K562 (cell line): ENCODE data around the gene COMMD1. TPM values are rescaled to one million over a fixed set of nuclear protein-coding genes. Genes with fewer than 3 reads are reported as not detected.

Source experiments
- ATAC-seq: fragments of 200-7000 bp; cut with Tn5 transposase; 3 replicates; pipeline ENCODE4 v1.9.1; 2020; ENCODE audit warnings: moderate library complexity
- BruUV-seq: library from RNA; stranded (reverse); fragments of 400-500 nt; replicated peaks from 2 replicates; lab custom pipeline; 2021; lab: Mats Ljungman, UMichigan
- CTCF ChIA-PET: fragments of 300-600 bp; formaldehyde crosslinking; extraction: SDS; loops from one replicate; lab custom pipeline; 2021; ENCODE audit warnings: low intra/inter-chr PET ratio; lab: Yijun Ruan, JAX
- POLR2A ChIA-PET: fragments of 300-600, 350-650 bp; sonication (Branson Sonifier 250); formaldehyde crosslinking; extraction: SDS; loops from one replicate; lab custom pipeline; 2021; ENCODE audit warnings: antibody characterized with exemption, inconsistent platforms; lab: Yijun Ruan, JAX
- DNase-seq, 4 experiments: peaks; one replicate each; pipeline versions ENCODE4 v3.0.0 to v3.0.0-alpha.2; 2011 to 2018; ENCODE audit warnings: low spot score in 3 of 4, mixed read lengths in 3 of 4; ENCODE audit errors: extremely low read depth in 1 of 4
- FAIRE-seq: peaks from 2 replicates; lab custom pipeline; 2011; peaks lifted over from hg19 to GRCh38; lab: Jason Lieb, UNC
- H2AFZ ChIP-seq: 2 replicates; pipeline ENCODE4 v1.6.0; 2011; ENCODE audit warnings: low read depth, low read length, control low read depth, inconsistent platforms
- H3K27ac ChIP-seq: fragments of 200-600 bp; 3 replicates; pipeline ENCODE4 v1.8.0; 2011; ENCODE audit warnings: low read depth, mild to moderate bottlenecking, control low read depth, inconsistent platforms, low read length, moderate library complexity, mixed read lengths; ENCODE audit errors: extremely low read depth
- H3K27me3 ChIP-seq, 2 experiments: fragments of 300-600 bp in 1 of 2; 2 replicates in 1 of 2; 3 replicates in 1 of 2; pipeline versions ENCODE4 v1.6.0 to v1.8.0; 2011; ENCODE audit warnings: inconsistent platforms in 2 of 2, low read length in 2 of 2, mild to moderate bottlenecking in 1 of 2, mixed read lengths in 1 of 2, moderate library complexity in 1 of 2; ENCODE audit not compliant: control insufficient read depth in 2 of 2, insufficient read depth in 2 of 2
- H3K36me3 ChIP-seq: fragments of 300-600 bp; 3 replicates; pipeline ENCODE4 v1.8.0; 2011; ENCODE audit warnings: mild to moderate bottlenecking, low read length, inconsistent platforms; ENCODE audit not compliant: control insufficient read depth, insufficient read depth
- H3K4me1 ChIP-seq, 2 experiments: fragments of 200-600 bp in 1 of 2; replicated peaks in 1 of 2; 2 replicates in 1 of 2; 3 replicates in 1 of 2; pipeline versions ENCODE4 v1.5.1 to v1.8.0; 2011; ENCODE audit warnings: inconsistent platforms in 2 of 2, low read length in 2 of 2, mild to moderate bottlenecking in 1 of 2, mixed read lengths in 1 of 2, moderate library complexity in 1 of 2; ENCODE audit not compliant: control insufficient read depth in 2 of 2, insufficient read depth in 2 of 2
- H3K4me2 ChIP-seq: 2 replicates; pipeline ENCODE4 v1.6.1; 2011; ENCODE audit warnings: low read length, control low read depth, inconsistent platforms, mixed read lengths; ENCODE audit not compliant: insufficient read depth
- H3K4me3 ChIP-seq: fragments of 200-600 bp; sonication (generic), shearing (Covaris generic); 2 replicates; pipeline ENCODE4 v1.5.1; 2016; ENCODE audit warnings: control low read depth, inconsistent platforms
- H3K79me2 ChIP-seq: fragments of 200-600 bp; 3 replicates; pipeline ENCODE4 v1.8.0; 2011; ENCODE audit warnings: low read length, inconsistent platforms; ENCODE audit not compliant: control insufficient read depth, insufficient read depth
- H3K9ac ChIP-seq, 2 experiments: 2 replicates each; pipeline versions ENCODE4 v1.6.0 to v1.6.1; 2011; ENCODE audit warnings: low read depth in 2 of 2, low read length in 2 of 2, control low read depth in 1 of 2, inconsistent platforms in 1 of 2, mild to moderate bottlenecking in 1 of 2, mixed read lengths in 1 of 2; ENCODE audit not compliant: insufficient read depth in 1 of 2
- H3K9me1 ChIP-seq: one replicate; pipeline ENCODE4 v1.6.0; 2011; ENCODE audit warnings: inconsistent platforms, mild to moderate bottlenecking, low read length, moderate library complexity; ENCODE audit not compliant: control insufficient read depth, insufficient read depth
- H3K9me3 ChIP-seq: replicated peaks from 2 replicates; pipeline ENCODE4 v1.5.1; 2011; ENCODE audit warnings: low read depth, low read length, inconsistent platforms; ENCODE audit not compliant: control insufficient read depth, insufficient read depth
- H4K20me1 ChIP-seq: replicated peaks from 2 replicates; pipeline ENCODE4 v1.6.1; 2011; ENCODE audit warnings: low read length, inconsistent platforms, mixed read lengths; ENCODE audit not compliant: control insufficient read depth, insufficient read depth
- ATF4 ChIP-seq: fragments of 450-650 bp; formaldehyde crosslinking; IDR thresholded peaks from 2 replicates; pipeline ENCODE4 v1.4.0; 2022; ENCODE audit warnings: mild to moderate bottlenecking, moderate library complexity
- CTCF ChIP-seq, 3 experiments: IDR thresholded peaks in 2 of 3; conservative IDR thresholded peaks in 1 of 3; 2 replicates each; pipeline ENCODE4 v1.5.1; 2011 to 2012; ENCODE audit warnings: low read length in 3 of 3, mild to moderate bottlenecking in 3 of 3, control low read depth in 2 of 3, improper control_type of control experiment in 1 of 3, inconsistent platforms in 1 of 3, low read depth in 1 of 3, mixed read lengths in 1 of 3, moderate library complexity in 1 of 3; ENCODE audit not compliant: insufficient read depth in 2 of 3
- RAD21 ChIP-seq, 2 experiments: fragments of 250-450 bp in 1 of 2; fragments of 450-650 bp in 1 of 2; sonication (Bioruptor Pico) in 1 of 2; formaldehyde crosslinking in 1 of 2; IDR thresholded peaks in 1 of 2; conservative IDR thresholded peaks in 1 of 2; 2 replicates each; pipeline versions ENCODE4 v1.4.0 to v1.8.0; 2020 to 2022; ENCODE audit warnings: mild to moderate bottlenecking in 2 of 2, moderate library complexity in 1 of 2
- SMC3 ChIP-seq: conservative IDR thresholded peaks from 2 replicates; pipeline ENCODE4 v1.6.1; 2011; ENCODE audit warnings: low read depth, low read length, improper control_type of control experiment; ENCODE audit not compliant: insufficient read depth
- ZKSCAN3 ChIP-seq: fragments of 250-450 bp; sonication (Bioruptor Pico); IDR thresholded peaks from 2 replicates; pipeline ENCODE4 v1.4.0; 2020
- ZNF165 ChIP-seq: fragments of 250-450 bp; sonication (Bioruptor Pico); IDR thresholded peaks from 2 replicates; pipeline ENCODE4 v1.4.0; 2020; ENCODE audit warnings: borderline replicate concordance
- WGBS: fragments of 100-300 bp; shearing (Covaris generic); methylation state at CpG from one replicate; pipeline ENCODE4 v1.1.6; 2016; ENCODE audit warnings: low coverage, mixed read lengths; ENCODE audit not compliant: insufficient coverage; ENCODE audit errors: missing lambda C conversion rate; 5-methylcytosine and 5-hydroxymethylcytosine counted together
- in situ Hi-C: fragments of 300-500 bp; cut with MboI; formaldehyde crosslinking; loops from 4 replicates; pipeline ENCODE4 v1.15.0; 2018; ENCODE audit warnings: inconsistent platforms, mixed read lengths
- intact Hi-C: fragments of 100-400 bp; cut with micrococcal nuclease; formaldehyde crosslinking; loops from 2 replicates; pipeline ENCODE4 v1.14.2; 2022
- polyA plus RNA-seq, 8 experiments: library from polyadenylated mRNA; depleted of rRNA in 4 of 8; stranded (reverse) in 5 of 8; unstranded in 3 of 8; fragments of >200 nt; fragmentation: Nextera tagmentation in 2 of 8; fragmentation: Illumina TruSeq in 1 of 8; extraction: Ambion mirVana in 2 of 8; extraction: Trizol in 1 of 8; gene quantifications; 2 replicates each; pipeline versions ENCODE4 v1.2.1 to v1.2.3, GENCODE V29; 2011 to 2014; ENCODE audit warnings: inconsistent platforms in 1 of 8, missing spikeins in 1 of 8
- total RNA-seq, 7 experiments: library from RNA; depleted of rRNA in 6 of 7; stranded (reverse); fragments of >200 nt in 6 of 7; fragmentation: Illumina TruSeq in 2 of 7; extraction: Trizol in 2 of 7; gene quantifications; 2 replicates each; pipeline versions ENCODE4 v1.2.1 to v1.2.3, GENCODE V29; 2011 to 2021; ENCODE audit warnings: low replicate concordance in 1 of 7
- TF ChIP-seq, protein P1 (sequence below), 2 experiments: fragments of 450-650 bp; formaldehyde crosslinking in 1 of 2; IDR thresholded peaks; 2 replicates each; pipeline versions ENCODE4 v1.4.0 to v1.6.1; 2014 to 2020; ENCODE audit warnings: mild to moderate bottlenecking in 2 of 2, borderline replicate concordance in 1 of 2, low read depth in 1 of 2
- TF ChIP-seq, protein P2 (sequence below): fragments of 450-650 bp; formaldehyde crosslinking; IDR thresholded peaks from 2 replicates; pipeline ENCODE4 v1.4.0; 2020; ENCODE audit warnings: mild to moderate bottlenecking, moderate library complexity

The COMMD1 gene
- total and polyA plus RNA-seq, 9 of the 15 experiments (the other 6 are each of a cell fraction or from before 2014, with no cell fraction given): 14.4 to 77.0 (median 21.4) TPM

DNA sequence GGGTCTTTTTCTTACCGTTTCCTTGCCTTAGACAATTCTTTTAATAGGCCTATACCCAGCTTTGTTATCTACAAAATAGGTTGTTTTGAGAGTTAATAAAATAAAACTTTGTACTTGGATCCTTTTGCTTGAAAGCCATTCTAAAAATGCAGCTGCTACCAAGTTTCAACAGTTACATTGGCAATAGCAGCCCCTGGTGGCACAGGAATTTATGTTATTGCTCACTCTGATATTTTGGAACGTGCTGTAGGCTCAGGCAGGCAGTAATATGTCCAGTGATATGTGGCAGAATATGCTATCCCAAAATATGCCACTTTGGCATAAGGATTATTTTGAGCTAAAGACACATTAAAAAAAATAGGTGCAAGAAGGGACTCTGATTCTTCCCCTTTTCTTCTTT is 6.7 kb upstream of the COMMD1 start:
- 2% methylated on average over 2 of the region's 2 CpGs for WGBS
- FAIRE-seq (no peak), ATAC-seq (peak; percentile 79), DNase-seq (peak in 1 of 4 experiments; percentile 35)
- H3K36me3 ChIP-seq: no peaks in the 10 kb centered on the region
- H3K4me2 ChIP-seq: no peak overlapping the region
- H3K79me2 ChIP-seq: no peaks in the 10 kb centered on the region
- H3K9me1 ChIP-seq: no peaks in the 10 kb centered on the region
- H3K4me3 ChIP-seq: no peak overlapping the region
- no peak overlapping the region for H3K27ac ChIP-seq
- no peaks in the 10 kb centered on the region; a peak in 1 of 5 replicates for H3K4me1 ChIP-seq
- intact Hi-C loops (no loop called here), in situ Hi-C loops (no loop called here)
- no peak overlapping the region for H3K9ac ChIP-seq
- H3K9me3 ChIP-seq: no peaks in the 10 kb centered on the region
- peak; percentile 37; the same call in 1 of the 2 replicates for TF ChIP-seq SMC3
- TF ChIP-seq, protein P1, sequence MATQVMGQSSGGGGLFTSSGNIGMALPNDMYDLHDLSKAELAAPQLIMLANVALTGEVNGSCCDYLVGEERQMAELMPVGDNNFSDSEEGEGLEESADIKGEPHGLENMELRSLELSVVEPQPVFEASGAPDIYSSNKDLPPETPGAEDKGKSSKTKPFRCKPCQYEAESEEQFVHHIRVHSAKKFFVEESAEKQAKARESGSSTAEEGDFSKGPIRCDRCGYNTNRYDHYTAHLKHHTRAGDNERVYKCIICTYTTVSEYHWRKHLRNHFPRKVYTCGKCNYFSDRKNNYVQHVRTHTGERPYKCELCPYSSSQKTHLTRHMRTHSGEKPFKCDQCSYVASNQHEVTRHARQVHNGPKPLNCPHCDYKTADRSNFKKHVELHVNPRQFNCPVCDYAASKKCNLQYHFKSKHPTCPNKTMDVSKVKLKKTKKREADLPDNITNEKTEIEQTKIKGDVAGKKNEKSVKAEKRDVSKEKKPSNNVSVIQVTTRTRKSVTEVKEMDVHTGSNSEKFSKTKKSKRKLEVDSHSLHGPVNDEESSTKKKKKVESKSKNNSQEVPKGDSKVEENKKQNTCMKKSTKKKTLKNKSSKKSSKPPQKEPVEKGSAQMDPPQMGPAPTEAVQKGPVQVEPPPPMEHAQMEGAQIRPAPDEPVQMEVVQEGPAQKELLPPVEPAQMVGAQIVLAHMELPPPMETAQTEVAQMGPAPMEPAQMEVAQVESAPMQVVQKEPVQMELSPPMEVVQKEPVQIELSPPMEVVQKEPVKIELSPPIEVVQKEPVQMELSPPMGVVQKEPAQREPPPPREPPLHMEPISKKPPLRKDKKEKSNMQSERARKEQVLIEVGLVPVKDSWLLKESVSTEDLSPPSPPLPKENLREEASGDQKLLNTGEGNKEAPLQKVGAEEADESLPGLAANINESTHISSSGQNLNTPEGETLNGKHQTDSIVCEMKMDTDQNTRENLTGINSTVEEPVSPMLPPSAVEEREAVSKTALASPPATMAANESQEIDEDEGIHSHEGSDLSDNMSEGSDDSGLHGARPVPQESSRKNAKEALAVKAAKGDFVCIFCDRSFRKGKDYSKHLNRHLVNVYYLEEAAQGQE (IDR thresholded peaks at IDR 0.05; ENCODE audit: borderline replicate concordance): peak; percentile 42; the same call in 1 of the 2 replicates
- TF ChIP-seq, protein P1 (CRISPR knock-in tag; IDR thresholded peaks at IDR 0.05; ENCODE audit: low read depth): no peak
- peak; percentile 56 to 73 (median 65) for TF ChIP-seq CTCF (IDR thresholded peaks at IDR 0.05 in 2 of 3, conservative IDR thresholded peaks at IDR 0.05 in 1 of 3; ENCODE audit: insufficient read depth in 2 of 3, low read depth in 1 of 3, low read length in 3 of 3)
- TF ChIP-seq ZKSCAN3: no peak
- no peak for TF ChIP-seq ZNF165 (CRISPR knock-in tag)
- TF ChIP-seq ATF4 (CRISPR knock-in tag): no peak
- peak; percentile 58 to 72 for TF ChIP-seq RAD21 (CRISPR knock-in tag; conservative IDR thresholded peaks at IDR 0.05 in 1 of 2, IDR thresholded peaks at IDR 0.05 in 1 of 2)
- TF ChIP-seq, protein P2, sequence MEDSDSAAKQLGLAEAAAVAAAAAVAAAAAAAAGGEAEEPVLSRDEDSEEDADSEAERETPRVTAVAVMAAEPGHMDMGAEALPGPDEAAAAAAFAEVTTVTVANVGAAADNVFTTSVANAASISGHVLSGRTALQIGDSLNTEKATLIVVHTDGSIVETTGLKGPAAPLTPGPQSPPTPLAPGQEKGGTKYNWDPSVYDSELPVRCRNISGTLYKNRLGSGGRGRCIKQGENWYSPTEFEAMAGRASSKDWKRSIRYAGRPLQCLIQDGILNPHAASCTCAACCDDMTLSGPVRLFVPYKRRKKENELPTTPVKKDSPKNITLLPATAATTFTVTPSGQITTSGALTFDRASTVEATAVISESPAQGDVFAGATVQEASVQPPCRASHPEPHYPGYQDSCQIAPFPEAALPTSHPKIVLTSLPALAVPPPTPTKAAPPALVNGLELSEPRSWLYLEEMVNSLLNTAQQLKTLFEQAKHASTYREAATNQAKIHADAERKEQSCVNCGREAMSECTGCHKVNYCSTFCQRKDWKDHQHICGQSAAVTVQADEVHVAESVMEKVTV: peak; percentile 27; the same call in 1 of the 2 replicates
- ChIA-PET POLR2A (interaction anchor here (0.6 to 0.8 kb wide), 3 partner anchors 44 to 90 kb away, joined by 3 read pairs; no protein-coding TSS in a partner anchor), CTCF (interaction anchor here (0.5 to 0.6 kb wide), 2 partner anchors 385 to 762 kb away, joined by 3 read pairs; no protein-coding TSS in a partner anchor)
- no peak overlapping the region for H2AFZ ChIP-seq
- BruUV-seq: no TSS peak
- H3K27me3 ChIP-seq: no peaks in the 10 kb centered on the region
- no peaks in the 10 kb centered on the region for H4K20me1 ChIP-seq
